Occipital lobe (tissue), 2 donors: ENCODE data around the gene ANTXR1. TPM values are rescaled to one million over a fixed set of nuclear protein-coding genes. Genes with fewer than 3 reads are reported as not detected.

Experiments
- DNase-seq: peaks from one replicate; lab custom pipeline; 2025; lab: John Stamatoyannopoulos, UW
- total RNA-seq: library from RNA; depleted of rRNA; stranded (reverse); fragments of >200 nt; gene quantifications from one replicate; pipeline ENCODE4 v1.2.3, GENCODE V29; 2014

ANTXR1 gene
- total RNA-seq, 1 donor from 2014 or later, result 9.8 TPM

DNA sequence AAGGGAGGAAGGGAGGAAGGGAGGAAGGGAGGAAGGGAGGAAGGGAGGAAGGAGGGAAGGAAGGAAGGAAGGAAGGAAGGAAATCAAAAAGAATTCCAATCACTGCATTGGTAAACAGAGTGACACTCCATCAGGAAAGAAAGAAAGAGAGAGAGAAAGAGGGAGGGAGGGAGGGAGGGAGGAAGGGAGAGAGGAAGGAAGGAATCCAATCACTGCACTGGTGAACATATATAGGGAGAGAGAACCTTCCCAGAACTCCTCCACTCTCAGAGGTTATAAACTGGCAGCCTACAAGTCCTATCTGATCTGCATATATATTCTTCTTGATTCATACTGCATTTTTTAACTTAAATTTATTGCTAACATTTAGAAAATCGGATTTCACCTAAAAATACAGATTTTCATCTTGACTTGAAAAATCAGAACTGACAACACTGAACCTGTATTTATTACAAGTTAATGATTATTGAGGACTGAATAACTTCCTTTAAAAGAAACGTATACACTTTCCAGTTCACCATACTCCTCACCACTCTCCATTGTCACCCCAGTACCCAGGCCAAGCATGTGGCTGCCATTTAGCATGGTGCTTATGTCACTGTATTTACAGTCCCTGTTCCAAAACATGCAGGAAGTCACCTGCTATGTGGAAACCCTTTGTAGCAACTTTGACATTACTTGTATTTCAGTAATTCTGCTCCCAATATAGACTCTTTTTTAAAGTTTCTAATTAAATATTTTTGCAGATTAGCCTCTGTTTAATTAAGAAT, 83.5 kb downstream of the ANTXR1 start:
- DNase-seq, result no peak

DNA sequence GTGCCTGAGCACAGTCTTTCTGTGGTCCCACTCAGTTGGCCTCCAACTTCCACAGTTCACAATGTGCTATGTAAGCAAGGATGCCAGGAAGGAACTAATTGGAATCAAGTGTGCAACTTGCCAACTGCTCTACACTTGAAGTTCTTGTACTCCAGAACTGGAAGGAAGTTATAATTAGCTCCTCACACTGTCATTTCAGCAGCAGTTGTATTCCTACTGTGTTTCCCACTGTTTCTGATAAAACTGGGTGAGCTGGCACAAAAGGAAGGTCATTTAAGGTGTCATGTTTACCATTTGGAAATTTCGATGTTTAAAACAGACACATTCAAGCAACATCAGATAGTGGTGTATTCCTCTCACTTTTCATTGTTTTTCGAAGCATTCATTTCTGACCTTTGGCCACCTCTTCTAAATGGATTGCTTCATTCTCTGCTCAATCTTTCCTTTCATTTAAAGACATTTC, 84.2 kb downstream of the ANTXR1 start:
- DNase-seq, result no peak

DNA sequence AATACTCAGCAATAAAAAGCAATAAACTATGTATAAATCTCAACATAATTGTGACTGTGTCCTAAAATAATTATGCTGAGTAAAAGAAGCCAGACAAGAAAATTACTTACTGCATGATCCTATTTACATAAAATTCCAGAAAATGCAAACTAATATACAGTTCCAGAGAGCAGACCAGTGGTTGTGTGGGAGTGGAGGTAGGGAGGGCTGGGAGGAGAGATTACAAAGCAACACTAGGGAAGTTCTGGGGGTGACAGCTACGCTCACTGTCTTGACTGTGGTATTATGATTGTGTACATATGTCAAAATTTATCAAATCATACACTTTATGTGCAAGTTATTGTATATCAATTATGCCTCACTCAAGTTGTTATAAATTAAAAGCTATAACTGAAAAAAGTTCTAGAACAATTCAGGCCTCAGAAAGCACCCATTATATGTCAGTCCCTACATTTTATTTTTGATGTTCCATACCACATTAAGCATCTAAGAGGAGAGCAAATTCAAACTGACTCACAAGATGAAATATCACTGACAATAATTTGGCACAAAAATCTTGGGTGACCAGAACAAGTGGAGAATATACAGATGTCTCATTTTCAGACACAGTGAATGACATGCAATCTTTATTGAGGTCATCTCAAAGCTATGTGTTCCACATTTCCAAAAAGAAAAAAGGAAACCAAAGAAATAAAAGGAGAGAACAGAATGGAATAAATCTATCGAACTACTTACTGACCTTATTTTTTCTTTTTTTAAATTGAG, 85.1 kb downstream of the ANTXR1 start:
- DNase-seq, result no peak

DNA sequence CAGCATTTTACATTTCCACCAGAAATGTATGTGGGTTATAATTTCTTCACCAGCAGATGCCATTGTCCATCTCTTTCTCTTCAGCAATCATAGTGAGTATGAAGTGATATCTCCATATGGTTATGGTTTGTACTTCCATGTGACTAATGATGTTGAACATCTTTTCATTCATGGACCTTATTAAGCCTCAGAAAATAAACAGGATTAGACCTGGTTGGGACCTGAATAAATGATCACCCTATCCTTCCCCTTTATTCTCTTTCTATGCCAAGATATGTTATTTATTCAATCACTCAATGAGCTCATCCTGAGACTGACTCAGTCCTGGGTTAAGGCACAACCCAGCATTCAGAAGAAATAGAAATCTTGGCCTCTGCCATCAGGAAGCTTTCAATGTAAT, 86.6 kb downstream of the ANTXR1 start:
- no peak for DNase-seq

DNA sequence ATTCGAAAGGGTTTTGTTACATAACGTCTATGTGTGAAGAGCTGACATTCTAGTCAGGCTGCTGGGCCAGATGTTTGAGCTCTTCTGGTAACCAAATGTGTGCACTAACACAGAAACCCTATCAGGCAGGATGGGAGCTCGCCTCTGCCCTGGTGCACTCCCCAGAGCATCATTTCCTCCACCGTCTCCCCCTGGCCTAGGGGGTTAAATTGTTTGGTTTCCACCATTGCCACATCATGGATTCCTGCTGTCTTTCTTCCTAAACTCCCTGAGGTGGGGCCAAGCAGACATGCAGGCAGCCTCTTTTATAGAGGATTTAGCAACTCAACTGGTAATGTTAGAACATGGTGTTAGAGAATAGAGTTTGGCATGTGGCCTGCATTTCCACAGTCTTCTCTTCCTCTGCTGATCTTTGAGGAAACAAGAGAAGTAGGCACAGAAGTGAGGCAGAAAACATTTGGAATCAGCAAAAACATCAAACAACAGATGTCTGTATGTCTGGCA, 87.3 kb downstream of the ANTXR1 start:
- no peak for DNase-seq

DNA sequence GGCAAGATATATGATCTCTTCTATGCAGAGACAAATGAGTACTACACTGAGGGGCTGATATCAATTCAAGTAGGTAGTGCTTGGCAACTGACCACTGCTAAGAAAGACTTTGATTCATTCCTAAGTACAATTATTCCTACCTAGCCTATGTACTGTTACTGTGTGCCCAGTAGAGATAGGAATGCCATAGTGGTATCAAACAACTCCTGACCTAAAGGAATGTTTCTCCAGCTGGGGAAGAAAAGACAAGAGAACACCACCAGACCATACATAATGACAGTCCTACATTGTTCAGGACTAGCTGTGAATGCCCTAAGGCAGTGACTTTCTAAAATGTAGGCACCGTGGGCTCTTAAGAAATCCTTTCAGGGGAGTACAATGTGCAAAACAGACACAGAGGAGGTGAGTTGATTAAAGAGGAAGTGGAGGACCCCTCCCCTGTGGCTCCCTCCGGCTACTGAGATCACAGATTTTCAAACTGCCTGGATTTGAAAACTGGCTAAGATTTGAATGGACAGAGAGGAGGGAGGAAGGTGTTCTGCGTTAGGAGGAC, 89.1 kb downstream of the ANTXR1 start:
- DNase-seq, result no peak

DNA sequence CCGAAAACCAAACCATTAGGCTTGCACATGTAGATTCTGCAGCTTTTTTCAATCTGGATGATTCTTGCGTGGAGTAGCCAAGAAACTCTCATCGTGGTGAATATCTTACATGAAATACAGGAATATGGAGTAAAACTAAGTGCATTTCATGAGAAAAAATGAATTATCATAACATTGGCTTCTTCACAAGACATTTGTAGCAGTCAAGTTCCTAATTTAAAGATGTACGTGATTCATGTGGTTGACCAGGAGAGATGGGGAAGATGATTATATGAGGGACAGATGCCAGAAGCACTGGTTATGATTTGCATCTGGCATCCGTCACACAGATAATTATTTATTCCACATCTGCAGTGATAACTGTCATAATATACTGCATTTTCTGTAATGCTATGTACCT, 90.4 kb downstream of the ANTXR1 start:
- DNase-seq, result no peak

DNA sequence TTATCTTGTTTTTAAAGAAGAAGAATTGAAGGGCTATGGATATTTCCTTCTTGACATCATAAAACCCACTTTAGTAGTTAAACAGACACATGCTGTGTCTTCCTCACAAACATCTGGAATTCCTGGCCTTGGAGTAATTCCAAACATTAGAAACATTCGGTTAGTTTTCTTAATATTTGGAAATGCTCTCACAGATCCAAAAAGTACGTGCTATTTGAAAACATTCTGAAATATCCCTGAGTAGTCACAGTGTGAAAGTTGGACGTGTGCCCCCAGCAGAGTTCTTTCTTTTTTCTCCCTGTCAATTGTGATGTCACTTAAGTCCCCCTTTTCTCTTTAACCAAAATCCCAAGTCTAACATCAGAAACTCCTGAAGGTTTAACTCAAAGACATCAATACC, 91.3 kb downstream of the ANTXR1 start:
- no peak for DNase-seq

DNA sequence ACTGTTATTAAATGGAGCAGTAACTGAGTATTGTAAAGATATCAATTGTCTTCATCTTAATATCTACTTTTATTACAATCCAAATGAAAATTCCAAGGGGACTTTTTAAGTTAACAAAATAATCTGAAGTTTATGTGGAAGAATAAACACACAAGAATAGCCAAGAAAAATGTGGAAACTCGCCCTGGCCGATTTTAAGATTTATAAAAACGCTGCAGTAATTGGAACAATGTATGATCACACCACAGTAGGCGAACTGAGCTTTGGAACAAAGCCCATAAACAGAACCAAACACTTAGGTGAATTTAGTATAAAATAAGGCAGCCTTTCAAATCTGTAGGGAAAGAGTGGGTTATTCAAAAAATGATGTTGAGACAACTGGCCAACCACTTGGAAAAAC, 96.3 kb downstream of the ANTXR1 start:
- DNase-seq, result no peak

DNA sequence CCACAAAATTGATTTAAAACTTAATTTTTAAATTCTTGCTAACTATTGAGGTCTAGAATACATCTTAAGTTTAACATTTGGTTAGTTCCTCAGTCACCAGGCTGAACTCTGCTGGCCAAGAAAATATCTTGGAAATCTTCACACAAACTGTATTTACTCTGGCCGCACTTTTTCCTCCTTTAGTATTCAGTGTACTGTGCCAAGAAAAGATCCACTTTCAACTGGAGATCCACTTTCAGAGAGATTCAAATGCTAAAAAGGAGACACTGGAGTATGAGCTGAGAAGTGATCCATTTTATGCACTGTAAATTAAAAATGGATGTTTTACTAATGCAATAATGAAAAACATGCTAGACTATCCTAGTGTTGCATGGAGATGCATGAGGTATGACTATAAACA, 98.1 kb downstream of the ANTXR1 start:
- no peak for DNase-seq

DNA sequence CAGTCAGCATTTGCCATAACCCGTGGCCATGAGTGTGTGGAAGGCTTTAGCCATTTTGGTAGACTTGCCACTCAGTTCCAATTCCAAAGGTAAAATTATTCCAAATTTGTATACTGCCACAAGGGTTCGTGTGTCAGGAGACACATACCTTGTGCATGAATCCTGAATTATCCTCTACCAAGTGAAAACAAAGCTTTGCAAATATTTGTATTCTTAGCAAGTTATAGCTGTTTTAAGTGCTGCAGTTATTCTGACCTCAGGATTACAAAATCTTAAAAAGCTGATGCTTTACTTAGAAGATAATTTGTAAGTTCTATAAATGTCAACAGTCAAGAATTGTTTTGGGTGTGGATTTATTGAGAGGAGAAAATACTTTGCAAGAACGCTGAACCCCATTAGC, 100.6 kb downstream of the ANTXR1 start:
- no peak for DNase-seq

DNA sequence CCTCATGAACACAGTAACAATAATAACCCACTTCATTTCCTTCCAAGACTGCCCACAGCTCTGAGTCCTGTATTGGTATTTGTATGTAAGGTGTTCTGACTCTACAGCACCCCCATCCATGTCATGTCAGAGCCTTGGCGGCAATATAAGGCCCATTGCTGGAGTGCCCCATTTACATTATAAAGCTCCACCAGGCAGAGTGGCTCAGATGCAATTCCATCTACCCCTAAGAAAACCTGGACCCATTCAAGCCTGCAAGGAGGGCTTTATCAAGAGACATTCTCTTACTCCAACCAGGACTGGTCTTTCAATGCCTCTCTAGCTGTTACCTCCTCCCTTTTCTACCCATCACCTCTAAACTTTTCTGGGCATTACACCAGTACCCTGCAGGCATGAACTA, 101.6 kb downstream of the ANTXR1 start:
- no peak for DNase-seq

DNA sequence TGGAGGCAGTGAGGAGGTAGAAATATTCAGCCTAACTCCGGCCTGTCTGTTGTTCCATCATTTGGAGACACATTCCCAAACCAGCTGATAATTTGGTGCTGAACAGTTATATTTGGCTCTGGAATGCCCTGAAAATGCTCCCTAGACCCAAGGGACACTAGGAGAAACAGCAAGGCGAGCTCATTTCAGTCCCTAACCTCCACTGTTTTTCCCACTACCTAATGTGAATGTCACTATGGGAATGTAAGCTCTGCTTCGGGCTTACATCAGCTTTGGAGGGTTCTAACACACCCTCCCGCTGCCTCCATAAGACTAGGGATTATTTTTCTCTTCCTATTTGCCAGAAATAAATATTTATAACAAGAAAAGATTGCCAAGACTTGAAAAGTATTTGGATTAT, 103.5 kb downstream of the ANTXR1 start:
- DNase-seq, result no peak

DNA sequence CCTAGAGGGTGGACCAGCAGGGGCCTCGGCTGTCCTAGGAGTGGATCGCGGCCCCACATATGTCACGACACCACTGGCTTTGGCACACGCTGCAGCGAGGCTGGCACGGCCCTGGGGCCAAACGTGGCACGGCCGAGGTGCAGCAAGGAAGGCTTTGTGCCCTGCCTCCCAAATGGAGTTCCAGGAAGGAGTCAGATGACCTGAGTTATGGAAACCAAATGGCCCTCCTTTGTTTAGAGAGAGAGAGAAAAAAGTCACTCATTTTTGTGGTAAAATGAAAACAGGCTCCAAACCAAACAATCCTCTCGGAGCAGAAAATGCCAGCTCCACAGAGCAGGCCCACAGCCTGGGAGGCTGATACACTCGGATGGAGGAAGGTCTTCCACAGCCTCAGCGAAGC, 105.6 kb downstream of the ANTXR1 start:
- DNase-seq, result no peak

DNA sequence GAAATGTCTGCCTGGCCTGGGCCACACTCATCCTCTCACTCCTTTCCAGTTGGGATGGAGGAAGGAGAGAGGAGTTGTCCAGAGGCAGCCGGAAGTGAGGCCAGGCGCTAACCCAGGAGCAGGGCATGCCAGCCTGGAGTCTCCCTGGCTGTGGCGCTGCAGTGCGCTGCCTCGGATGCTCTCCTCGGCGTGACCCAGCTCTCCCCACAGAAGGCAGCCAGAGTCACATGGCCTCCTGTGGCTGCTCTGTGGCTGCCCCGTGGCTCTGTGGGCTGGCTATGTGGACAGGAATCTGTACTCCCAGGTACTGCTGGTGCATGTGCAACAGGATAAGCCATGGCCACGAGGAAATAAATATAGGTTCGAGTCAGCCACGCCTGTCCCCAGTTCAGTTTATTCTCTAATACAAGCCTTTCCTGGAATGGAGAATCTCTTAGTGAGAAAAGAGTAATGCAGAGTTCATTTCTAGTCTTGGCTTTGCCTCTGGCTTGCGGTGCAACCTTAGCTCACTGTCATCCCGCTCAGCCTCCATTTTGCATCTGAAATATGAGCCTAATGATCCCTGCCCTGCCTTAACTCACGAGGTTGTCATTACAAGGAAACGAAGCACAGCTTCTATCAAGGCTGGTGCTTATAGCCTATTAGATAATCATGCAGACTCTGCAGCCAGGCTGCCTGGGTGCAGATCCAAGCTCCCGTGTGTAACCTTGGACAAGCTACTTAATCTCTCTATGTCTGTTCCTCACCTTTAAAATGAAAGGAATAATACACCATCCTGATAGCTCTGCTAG, 106.3 kb downstream of the ANTXR1 start:
- no peak for DNase-seq

DNA sequence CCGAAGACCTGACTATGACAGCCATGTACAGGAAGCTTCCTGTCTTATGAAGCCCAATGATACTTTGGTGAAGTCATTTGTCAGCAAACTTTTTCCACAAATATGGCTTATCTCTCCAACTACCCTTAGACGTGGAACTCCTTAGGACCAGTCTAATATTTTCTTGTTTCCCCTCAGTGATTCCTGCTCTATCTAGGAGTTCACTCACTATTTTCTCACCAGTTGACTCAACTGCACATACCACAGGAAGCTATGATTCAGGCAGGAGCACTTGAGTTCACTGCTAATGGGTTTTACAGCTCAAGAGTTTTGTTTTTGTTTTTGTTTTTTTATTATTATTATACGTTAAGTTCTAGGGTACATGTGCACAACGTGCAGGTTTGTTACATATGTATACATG, 109.3 kb downstream of the ANTXR1 start:
- no peak for DNase-seq

DNA sequence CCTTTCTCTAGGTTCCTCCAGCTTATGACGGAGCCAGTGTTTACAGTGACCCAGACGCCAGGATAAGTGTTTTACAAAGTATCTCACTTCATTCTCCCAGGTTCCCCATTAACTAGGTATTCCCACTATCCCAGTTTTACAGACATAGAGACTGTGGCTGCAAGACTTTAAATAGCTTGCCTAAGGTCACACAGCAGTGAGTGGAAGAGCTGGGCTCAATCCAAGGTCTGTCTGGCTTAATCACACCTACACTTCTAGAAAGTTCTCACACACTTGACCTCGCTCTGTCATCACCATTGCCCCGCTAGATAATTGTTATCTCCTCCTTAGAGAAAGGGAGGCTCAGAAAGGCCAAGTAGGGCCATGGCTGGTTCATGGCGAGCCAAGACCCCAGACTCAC, 110.2 kb downstream of the ANTXR1 start:
- no peak for DNase-seq

DNA sequence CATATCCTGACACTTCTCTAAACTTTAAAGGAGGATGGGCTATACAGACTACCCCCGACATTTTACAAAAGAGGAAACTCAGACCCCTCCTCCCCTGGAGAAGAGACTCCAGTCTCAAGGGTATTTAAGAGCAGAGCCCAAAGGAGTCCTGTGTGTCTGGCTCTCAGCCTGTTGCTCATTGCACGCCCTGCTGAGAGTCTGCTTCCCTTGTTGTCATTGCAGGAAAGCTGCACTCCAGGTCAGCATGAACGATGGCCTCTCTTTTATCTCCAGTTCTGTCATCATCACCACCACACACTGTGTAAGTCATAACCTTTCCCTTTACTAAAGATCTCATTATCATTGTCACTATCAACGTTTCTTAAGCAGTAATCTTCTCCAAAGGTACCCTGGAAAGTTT, 111.4 kb downstream of the ANTXR1 start:
- no peak for DNase-seq

DNA sequence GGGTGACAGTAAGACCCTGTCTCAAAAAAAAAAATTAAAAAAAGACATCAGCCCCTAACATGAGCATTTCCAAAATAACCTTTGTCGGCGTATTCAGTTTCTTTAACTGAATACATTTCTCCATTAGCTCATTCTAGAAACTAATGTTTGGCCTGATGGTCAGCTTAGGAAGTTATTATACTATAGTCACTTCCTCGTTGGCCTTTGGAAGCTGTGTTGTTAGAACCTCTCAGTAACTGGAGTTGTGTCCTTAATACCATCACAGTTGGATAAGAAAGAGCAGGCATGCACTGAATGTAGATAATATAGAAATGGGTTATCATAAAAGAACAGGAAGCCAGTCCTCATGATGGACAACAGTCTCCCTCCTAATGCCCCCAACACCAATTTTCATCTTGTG, 112.8 kb downstream of the ANTXR1 start:
- DNase-seq, result no peak

DNA sequence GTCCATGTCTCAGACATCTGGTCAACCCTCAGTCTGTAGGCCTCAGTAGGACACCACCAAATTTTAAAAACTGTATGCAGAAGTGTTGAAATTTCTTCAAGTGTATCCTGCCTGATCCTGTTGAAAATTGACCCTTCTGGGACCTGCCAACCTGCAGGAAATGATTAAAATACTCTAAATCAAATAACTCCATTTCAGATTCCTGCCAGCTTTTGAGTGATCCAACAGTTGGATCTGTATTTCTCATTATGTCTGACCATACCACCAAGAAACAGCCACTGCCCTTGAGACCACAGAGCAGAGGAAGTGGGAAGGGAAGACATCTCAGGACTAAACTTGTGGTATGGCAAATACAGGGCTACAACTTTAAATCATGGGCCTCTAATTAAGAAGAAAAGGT, 113.4 kb downstream of the ANTXR1 start:
- DNase-seq, result no peak

DNA sequence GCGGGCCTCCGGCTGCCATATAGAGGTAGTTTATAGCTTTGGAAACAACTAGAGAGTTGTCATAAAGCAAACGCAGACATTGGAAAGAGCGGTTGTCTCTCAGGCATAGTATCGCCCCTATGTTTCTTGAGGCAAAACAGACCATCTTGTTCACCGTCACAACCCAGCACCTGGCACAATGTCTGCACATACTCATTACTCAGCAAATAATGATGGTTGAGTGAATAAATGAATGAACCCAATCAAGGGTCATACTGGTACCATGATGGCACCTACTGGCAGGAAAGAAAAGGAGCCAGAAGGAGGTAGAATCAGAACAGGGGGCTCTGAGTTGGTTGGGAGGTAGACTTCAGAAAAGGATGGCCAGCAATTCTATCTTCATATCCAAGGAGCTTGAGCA, 118.5 kb downstream of the ANTXR1 start:
- no peak for DNase-seq
